GM12878 (cell line): Measurements from ENCODE around the gene DISC1.

Source experiments
- CTCF ChIP-seq, 3 experiments: IDR thresholded peaks in 2 of 3; conservative IDR thresholded peaks in 1 of 3; 2 replicates each; pipeline ENCODE4 v1.5.1; 2011; ENCODE audit warnings: low read depth in 3 of 3, low read length in 3 of 3, mild to moderate bottlenecking in 3 of 3, control low read depth in 2 of 3, moderate library complexity in 2 of 3, inconsistent platforms in 1 of 3, mixed read lengths in 1 of 3; ENCODE audit not compliant: control insufficient read depth in 2 of 3, insufficient read depth in 1 of 3; ENCODE audit errors: extremely low read depth in 1 of 3
- POLR2A ChIP-seq: IDR thresholded peaks from 2 replicates; pipeline ENCODE4 v1.6.1; 2011; ENCODE audit warnings: low read depth, mild to moderate bottlenecking, low read length
- STAT1 ChIP-seq: fragments of 450-650 bp; conservative IDR thresholded peaks from 2 replicates; pipeline ENCODE4 v1.6.1; 2014; ENCODE audit warnings: antibody characterized with exemption, mild to moderate bottlenecking
- YY1 ChIP-seq: IDR thresholded peaks from 2 replicates; pipeline ENCODE4 v1.6.1; 2011; ENCODE audit warnings: low read depth, mild to moderate bottlenecking, low read length

- TF ChIP-seq POLR2A, result no peak
- no peak for TF ChIP-seq YY1
- no peak for TF ChIP-seq CTCF (IDR thresholded peaks at IDR 0.05 in 2 of 3, conservative IDR thresholded peaks at IDR 0.05 in 1 of 3; ENCODE audit: control insufficient read depth in 2 of 3, extremely low read depth in 1 of 3, insufficient read depth in 1 of 3, low read depth in 3 of 3, low read length in 3 of 3)
- no peak for TF ChIP-seq STAT1
These were observed 293.3 kb downstream of the DISC1 start for GRCh38 chr1:231919886-231920285.
